Colonic mucosa (tissue), 4 donors: ENCODE results near the gene HACD2. TPM values are rescaled to one million over a fixed set of nuclear protein-coding genes. Genes with fewer than 3 reads are reported as not detected.
"Not testable (repeated sequence)": the region's sequence is repeated elsewhere in the genome, so short reads cannot be mapped to it uniquely, and the experiment has no call there.

ENCODE experiments used
- DNase-seq: peaks from one replicate; pipeline ENCODE4 v3.0.0-alpha.2; 2020
- H3K27ac ChIP-seq: fragments of 200-600 bp; one replicate; pipeline ENCODE4 v1.8.0; 2021
- H3K27me3 ChIP-seq: fragments of 200-600 bp; one replicate; pipeline ENCODE4 v1.8.0; 2021
- H3K36me3 ChIP-seq: fragments of 200-600 bp; one replicate; pipeline ENCODE4 v1.8.0; 2021
- H3K4me1 ChIP-seq: fragments of 200-600 bp; one replicate; pipeline ENCODE4 v1.8.0; 2021; ENCODE audit warnings: mild to moderate bottlenecking
- H3K4me3 ChIP-seq: fragments of 200-600 bp; one replicate; pipeline ENCODE4 v1.8.0; 2021
- H3K9ac ChIP-seq, 2 donors: one replicate each; pipeline ENCODE4 v1.7.0; 2013; ENCODE audit warnings: control low read depth in 2 of 2, low read depth in 2 of 2, low read length in 2 of 2
- H3K9me3 ChIP-seq: fragments of 200-600 bp; one replicate; pipeline ENCODE4 v1.8.0; 2021
- CTCF ChIP-seq: fragments of 200-600 bp; IDR thresholded peaks from one replicate; pipeline ENCODE4 v1.8.0; 2022; ENCODE audit warnings: antibody characterized with exemption, mild to moderate bottlenecking
- intact Hi-C: fragments of 100-400 bp; cut with DNase I; formaldehyde crosslinking; loops from one replicate; pipeline ENCODE4 v1.14.1; 2022
- total RNA-seq, 2 donors: library from RNA; stranded (reverse); fragmentation: NEBNext Ultra II Directional in 1 of 2; extraction: Animal tissue kit (Norgen Biotek cat#: 25700) in 1 of 2; gene quantifications; one replicate each; pipeline ENCODE4 v1.2.1, GENCODE V29; 2021
- donor health status: healthy.
- donor health status: DM: no; HTN: no; CAD: no.
- donor health status: DM: no; HTN: no; CAD: no.

Gene HACD2
- total RNA-seq, 2 donors from 2014 or later, result 60.3 to 61.2 TPM

DNA sequence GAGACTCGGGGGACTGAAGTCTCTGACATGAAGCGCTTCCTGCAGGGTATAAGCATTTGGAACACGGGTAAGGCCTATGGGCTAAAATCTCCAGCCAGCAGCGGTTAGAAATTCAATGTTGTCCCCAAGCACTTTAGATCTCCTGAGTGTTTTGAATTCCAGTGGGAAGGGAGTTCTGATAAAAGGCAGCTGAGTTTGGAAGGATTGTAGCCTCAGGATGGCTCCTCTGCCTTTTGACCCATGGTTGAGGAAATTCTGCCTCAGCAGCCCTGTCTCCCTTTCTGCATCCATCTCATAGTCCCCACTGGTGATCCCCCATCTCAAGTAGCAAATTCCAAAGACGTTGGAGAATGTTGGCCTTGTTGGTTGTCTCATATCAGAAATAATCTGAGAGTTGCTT lies 24.2 kb upstream of the HACD2 start:
- no peak overlapping the region for H3K27ac ChIP-seq
- no peaks in the 10 kb centered on the region for H3K4me1 ChIP-seq
- no peak for TF ChIP-seq CTCF
- no peaks in the 10 kb centered on the region for H3K36me3 ChIP-seq
- intact Hi-C loops, result no loop called here
- no peaks in the 10 kb centered on the region for H3K9me3 ChIP-seq
- H3K9ac ChIP-seq, result no peak overlapping the region
- no peak for DNase-seq
- no peaks in the 10 kb centered on the region for H3K27me3 ChIP-seq
- H3K4me3 ChIP-seq, result no peak overlapping the region

DNA sequence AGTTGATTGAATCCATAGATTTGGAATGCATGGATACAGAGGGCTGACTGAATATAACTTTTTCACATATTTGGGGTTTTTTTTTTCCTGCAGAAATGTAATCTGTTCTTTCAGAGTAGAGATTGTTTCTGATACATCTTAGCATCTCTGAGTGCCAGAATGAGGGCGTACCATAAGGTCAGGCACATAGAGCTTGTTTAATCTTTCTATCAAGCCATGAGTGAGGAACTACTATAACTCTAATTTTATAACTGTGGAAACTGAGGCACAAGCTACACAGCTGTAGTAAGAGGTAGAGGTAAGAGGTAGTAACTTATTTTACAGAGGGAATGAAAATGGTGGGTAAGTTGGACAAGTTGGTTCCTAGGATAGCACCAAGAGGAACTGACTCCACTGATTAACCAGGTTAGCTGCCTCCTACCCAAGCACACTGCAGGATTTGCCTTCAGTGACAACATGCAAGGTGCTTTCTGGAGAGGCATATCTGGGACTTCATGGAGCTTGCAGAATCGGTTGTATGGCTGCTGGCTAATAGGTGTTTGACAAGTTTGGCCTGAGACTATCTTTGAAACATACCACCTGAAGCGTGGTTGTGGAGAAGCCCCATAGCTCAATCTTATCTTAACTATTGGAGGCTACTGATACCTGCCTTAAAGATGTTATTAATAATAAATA lies 23.5 kb upstream of the HACD2 start:
- no peak overlapping the region for H3K4me3 ChIP-seq
- no peaks in the 10 kb centered on the region for H3K4me1 ChIP-seq
- no peaks in the 10 kb centered on the region for H3K36me3 ChIP-seq
- DNase-seq, result no peak
- H3K9ac ChIP-seq, result no peak overlapping the region
- TF ChIP-seq CTCF, result no peak
- no peak overlapping the region for H3K27ac ChIP-seq
- H3K9me3 ChIP-seq, result no peaks in the 10 kb centered on the region
- intact Hi-C loops, result no loop called here
- H3K27me3 ChIP-seq, result no peaks in the 10 kb centered on the region

DNA sequence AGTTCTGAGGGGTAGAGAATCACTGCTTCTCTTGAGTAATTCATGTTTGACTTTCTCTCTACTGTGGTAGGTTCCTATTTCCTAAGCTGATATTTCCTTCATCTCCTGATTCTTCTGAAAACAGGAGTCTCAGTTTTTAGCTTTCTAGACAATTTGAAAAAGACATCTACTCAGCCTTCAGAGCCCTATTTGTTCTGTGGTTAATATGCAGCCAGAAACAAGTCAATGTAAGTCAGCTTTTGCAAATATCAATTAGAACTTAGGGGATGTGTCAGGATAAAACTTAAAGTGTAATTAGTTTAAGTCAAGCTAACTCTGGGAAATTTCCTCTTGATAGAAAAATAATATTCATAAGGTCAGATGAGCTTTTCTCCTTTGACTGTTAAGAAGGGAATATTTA lies 21.7 kb upstream of the HACD2 start:
- Histone ChIP-seq H3K4me1 (no peaks in the 10 kb centered on the region), H3K9ac (no peak overlapping the region), H3K4me3 (no peak overlapping the region), H3K36me3 (no peaks in the 10 kb centered on the region), H3K27me3 (no peaks in the 10 kb centered on the region), H3K9me3 (no peaks in the 10 kb centered on the region), H3K27ac (no peak overlapping the region)
- no peak for DNase-seq
- TF ChIP-seq CTCF, result no peak
- intact Hi-C loops, result no loop called here

GRCh38 chr3:123605789-123606234 lies 21.0 kb upstream of the HACD2 start:
- no peak overlapping the region for H3K27ac ChIP-seq
- H3K36me3 ChIP-seq, result no peaks in the 10 kb centered on the region
- no peaks in the 10 kb centered on the region for H3K9me3 ChIP-seq
- no peaks in the 10 kb centered on the region for H3K4me1 ChIP-seq
- no peak overlapping the region for H3K9ac ChIP-seq
- DNase-seq, result no peak
- intact Hi-C loops, result no loop called here
- TF ChIP-seq CTCF, result no peak
- no peaks in the 10 kb centered on the region for H3K27me3 ChIP-seq
- no peak overlapping the region for H3K4me3 ChIP-seq

DNA sequence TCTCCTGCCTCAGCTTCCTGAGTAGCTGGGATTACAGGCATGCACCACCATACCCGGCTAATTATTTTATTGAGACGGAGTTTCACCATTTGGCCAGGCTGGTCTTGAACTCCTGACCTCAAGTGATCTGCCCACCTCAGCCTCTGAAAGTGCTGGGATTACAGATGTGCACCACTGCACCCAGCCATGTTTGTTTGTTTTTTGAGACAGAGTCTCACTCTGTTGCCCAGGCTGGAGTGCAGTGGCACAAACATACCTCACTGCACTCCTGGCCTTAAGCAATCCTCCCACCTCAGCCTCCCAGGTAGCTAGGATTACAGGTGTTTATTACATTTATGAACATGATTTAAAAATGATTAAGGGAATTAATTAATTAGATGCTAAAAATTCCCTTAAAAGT lies 18.3 kb upstream of the HACD2 start:
- DNase-seq, H3K27ac ChIP-seq, H3K27me3 ChIP-seq, intact Hi-C loops, H3K9ac ChIP-seq, H3K4me3 ChIP-seq, H3K36me3 ChIP-seq, H3K4me1 ChIP-seq, H3K9me3 ChIP-seq: not testable (repeated sequence)

GRCh38 chr3:123602325-123602724 lies 17.5 kb upstream of the HACD2 start:
- H3K9ac ChIP-seq, result no peak overlapping the region
- no peaks in the 10 kb centered on the region for H3K4me1 ChIP-seq
- intact Hi-C loops, result no loop called here
- no peaks in the 10 kb centered on the region for H3K36me3 ChIP-seq
- no peaks in the 10 kb centered on the region for H3K27me3 ChIP-seq
- no peaks in the 10 kb centered on the region for H3K9me3 ChIP-seq
- H3K27ac ChIP-seq, result no peak overlapping the region
- DNase-seq, result peak; percentile 63
- no peak for TF ChIP-seq CTCF
- H3K4me3 ChIP-seq, result no peak overlapping the region

DNA sequence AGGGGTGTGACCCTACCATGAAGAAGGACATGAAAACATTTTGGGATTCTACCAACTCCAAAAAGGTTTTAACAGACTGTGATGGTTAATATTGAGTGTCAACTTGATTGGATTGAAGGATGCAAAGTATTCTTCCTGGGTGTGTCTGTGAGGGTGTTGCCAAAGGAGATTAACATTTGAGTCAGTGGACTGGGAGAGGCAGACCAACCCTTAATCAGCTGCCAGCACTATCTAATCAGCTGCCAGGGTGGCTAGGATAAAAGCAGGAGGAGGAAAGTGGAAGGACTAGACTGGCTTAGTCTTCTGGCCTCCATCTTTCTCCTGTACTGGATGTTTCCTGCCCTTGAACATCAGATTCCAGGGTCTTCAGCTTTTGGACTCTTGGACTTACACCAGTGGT lies 16.0 kb upstream of the HACD2 start:
- H3K36me3 ChIP-seq, H3K27me3 ChIP-seq, H3K9ac ChIP-seq, H3K4me1 ChIP-seq, H3K4me3 ChIP-seq, H3K9me3 ChIP-seq, H3K27ac ChIP-seq, intact Hi-C loops, DNase-seq: not testable (repeated sequence)
